A673 (cell line): ENCODE data around the gene GMDS. TPM values are rescaled to one million over a fixed set of nuclear protein-coding genes. Genes with fewer than 3 reads are reported as not detected.

ENCODE experiments used
- BruUV-seq: library from RNA; stranded (reverse); fragments of 400-500 nt; replicated peaks from 2 replicates; lab custom pipeline; 2021; lab: Mats Ljungman, UMichigan
- CTCF ChIA-PET: fragments of 300-600 bp; sonication (Branson Sonifier 250); formaldehyde crosslinking; loops from one replicate; lab custom pipeline; 2022; ENCODE audit warnings: antibody characterized with exemption; lab: Charles Lee
- POLR2A ChIA-PET: fragments of 300-600 bp; sonication (Branson Sonifier 250); formaldehyde crosslinking; loops from one replicate; lab custom pipeline; 2022; ENCODE audit warnings: antibody characterized with exemption; ENCODE audit not compliant: low non-redundant PET; lab: Charles Lee
- DNase-seq: peaks from one replicate; pipeline ENCODE4 v3.0.0-alpha.2; 2015; ENCODE audit warnings: low spot score
- H3K27ac ChIP-seq: fragments of 200-600 bp; sonication (generic); 2 replicates; pipeline ENCODE4 v1.5.1; 2016; ENCODE audit warnings: mixed run types, low read depth, mild to moderate bottlenecking, mixed read lengths, antibody characterized with exemption, low read length; ENCODE audit not compliant: poor library complexity, severe bottlenecking
- H3K27me3 ChIP-seq: fragments of 200-600 bp; sonication (generic); replicated peaks from 2 replicates; pipeline ENCODE4 v1.6.1; 2017; ENCODE audit warnings: mixed run types, low read depth, mild to moderate bottlenecking, mixed read lengths, antibody characterized with exemption, low read length; ENCODE audit not compliant: insufficient read depth, poor library complexity
- H3K36me3 ChIP-seq: fragments of 200-600 bp; sonication (generic); 2 replicates; pipeline ENCODE4 v1.6.1; 2016; ENCODE audit warnings: mixed run types, mild to moderate bottlenecking, mixed read lengths, antibody characterized with exemption, low read length; ENCODE audit not compliant: insufficient read depth, poor library complexity, severe bottlenecking
- H3K4me1 ChIP-seq: fragments of 200-600 bp; sonication (generic); 2 replicates; pipeline ENCODE4 v1.6.1; 2017; ENCODE audit warnings: mixed run types, mild to moderate bottlenecking, mixed read lengths, antibody characterized with exemption, low read length; ENCODE audit not compliant: insufficient read depth, poor library complexity, severe bottlenecking
- H3K4me3 ChIP-seq: fragments of 200-600 bp; sonication (generic); 2 replicates; pipeline ENCODE4 v1.5.1; 2016; ENCODE audit warnings: low read depth, mixed run types, mild to moderate bottlenecking, mixed read lengths, low read length; ENCODE audit not compliant: poor library complexity, severe bottlenecking
- H3K9me3 ChIP-seq: fragments of 200-600 bp; sonication (generic); 2 replicates; pipeline ENCODE4 v1.6.1; 2016; ENCODE audit warnings: mixed run types, low read depth, mild to moderate bottlenecking, mixed read lengths, antibody characterized with exemption, low read length; ENCODE audit not compliant: poor library complexity, severe bottlenecking
- CTCF ChIP-seq: fragments of 300-800, 200-600 bp; sonication (generic); conservative IDR thresholded peaks from 2 replicates; pipeline ENCODE4 v1.5.1; 2017; ENCODE audit warnings: low read depth, mild to moderate bottlenecking, antibody characterized with exemption, low read length, moderate library complexity, mixed read lengths
- EZH2 ChIP-seq: fragments of 200-600 bp; sonication (generic); IDR thresholded peaks from 2 replicates; pipeline ENCODE4 v1.6.1; 2017; ENCODE audit warnings: borderline replicate concordance, low read depth, mild to moderate bottlenecking, mixed read lengths, antibody characterized with exemption, low read length; ENCODE audit not compliant: poor library complexity, severe bottlenecking
- intact Hi-C: fragments of 100-400 bp; cut with micrococcal nuclease; formaldehyde crosslinking; loops from one replicate; pipeline ENCODE4 v1.10.0; 2022; ENCODE audit not compliant: unreplicated experiment
- total RNA-seq: library from RNA; stranded (reverse); gene quantifications from 2 replicates; pipeline ENCODE4 v1.2.3, GENCODE V29; 2021

The GMDS gene
- total RNA-seq, 1 experiment from 2014 or later: 15.2 TPM

DNA sequence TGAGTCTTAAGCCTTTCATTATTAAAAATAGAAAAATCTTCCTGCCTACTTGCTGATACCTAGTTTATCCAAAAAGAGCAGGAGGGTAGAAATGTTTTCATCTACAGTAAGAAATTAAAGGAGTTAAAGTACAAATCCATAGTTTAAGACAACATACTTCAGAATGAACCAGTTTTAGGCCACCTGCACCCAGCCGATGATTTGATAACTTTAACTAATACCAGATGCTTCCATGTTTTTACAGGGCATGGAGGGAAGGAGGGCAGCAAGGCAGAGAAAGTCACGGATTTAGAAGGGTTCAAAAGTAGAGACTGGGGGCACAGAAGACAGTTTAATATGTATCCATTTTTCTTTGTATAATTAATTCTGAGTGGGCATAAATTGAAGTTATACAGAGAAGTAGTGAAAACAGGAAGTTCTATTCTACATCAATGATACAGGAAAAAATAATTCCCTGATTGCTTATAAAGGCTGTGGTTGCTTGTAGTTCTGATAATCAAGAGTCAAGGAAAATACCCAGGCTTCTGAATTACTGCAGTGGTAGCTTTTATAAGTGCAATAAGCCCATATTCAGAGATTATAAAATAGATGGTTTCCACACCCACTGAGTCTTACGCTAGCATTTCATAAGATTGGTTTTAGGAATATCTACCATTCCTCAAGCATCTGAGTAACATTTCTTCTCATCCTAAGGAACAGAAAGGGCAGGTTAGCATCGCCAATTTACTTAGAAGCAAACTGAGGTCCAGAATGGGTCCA lies 72.0 kb downstream of the GMDS start:
- BruUV-seq: no TSS peak
- ChIA-PET CTCF (no interaction called here), POLR2A (no interaction called here)
- TF ChIP-seq CTCF (no peak), EZH2 (no peak)
- DNase-seq: no peak
- Histone ChIP-seq H3K9me3 (no peaks in the 10 kb centered on the region), H3K27ac (no peak overlapping the region), H3K27me3 (no peaks in the 10 kb centered on the region), H3K4me1 (no peaks in the 10 kb centered on the region), H3K36me3 (no peaks in the 10 kb centered on the region), H3K4me3 (no peak overlapping the region)
- intact Hi-C loops: no loop called here

DNA sequence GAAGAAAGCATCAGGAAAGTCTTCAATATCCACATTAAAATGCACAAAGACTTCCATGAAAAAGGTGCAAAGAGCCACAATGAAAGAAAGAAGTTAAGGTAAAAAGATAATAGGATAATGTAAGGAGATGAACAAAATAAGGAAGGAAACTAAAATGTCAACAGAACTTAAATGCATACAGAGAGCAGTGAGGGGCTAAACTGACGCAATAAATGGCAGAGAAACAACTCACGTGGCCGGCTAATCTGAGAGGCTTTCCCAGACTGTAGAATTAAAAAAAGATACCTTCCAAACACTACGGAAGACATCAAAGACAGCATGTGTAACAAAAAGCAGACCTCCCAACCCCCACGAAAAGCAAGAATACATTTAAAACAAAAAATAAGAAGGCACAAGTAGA lies 73.7 kb downstream of the GMDS start:
- TF ChIP-seq CTCF (no peak), EZH2 (no peak)

DNA sequence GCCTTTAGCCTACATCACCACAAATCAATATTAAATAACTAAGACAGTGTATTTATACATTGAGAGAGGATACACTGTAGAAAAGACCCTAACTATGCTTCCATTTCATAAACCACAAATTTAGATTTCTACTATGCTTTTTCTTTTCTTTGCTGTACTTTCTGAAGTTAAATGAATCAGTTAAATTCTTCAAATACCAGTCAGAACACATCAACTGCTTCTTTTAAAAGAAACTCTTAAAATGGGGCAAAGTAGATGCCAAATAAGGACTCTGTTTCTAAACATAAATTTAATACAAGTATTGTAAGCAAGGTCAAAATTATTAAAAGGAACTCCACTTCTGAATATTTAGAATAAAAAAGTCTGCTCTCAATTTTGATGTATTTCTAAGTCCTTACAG lies 76.9 kb downstream of the GMDS start:
- ChIA-PET CTCF (no interaction called here), POLR2A (no interaction called here)
- TF ChIP-seq EZH2: no peak
- no peak for TF ChIP-seq CTCF
- intact Hi-C loops: no loop called here
- no TSS peak for BruUV-seq
- Histone ChIP-seq H3K36me3 (no peaks in the 10 kb centered on the region), H3K4me3 (no peak overlapping the region), H3K27me3 (no peaks in the 10 kb centered on the region), H3K27ac (no peak overlapping the region), H3K4me1 (no peaks in the 10 kb centered on the region), H3K9me3 (no peaks in the 10 kb centered on the region)
- no peak for DNase-seq

More for the DNA sequence above, 73.7 kb downstream of the GMDS start:
- Histone ChIP-seq H3K27me3 (no peaks in the 10 kb centered on the region), H3K4me1 (no peaks in the 10 kb centered on the region), H3K27ac (no peak overlapping the region), H3K9me3 (no peaks in the 10 kb centered on the region), H3K36me3 (no peaks in the 10 kb centered on the region), H3K4me3 (no peak overlapping the region)
- no TSS peak for BruUV-seq
- CTCF ChIA-PET: no interaction called here
- no peak for DNase-seq
- POLR2A ChIA-PET: no interaction called here
- intact Hi-C loops: no loop called here
